ENCODE data around the gene TNFRSF11A.

Gene TNFRSF11A

GRCh38 chr18:62348474-62348873 is 23.4 kb downstream of the TNFRSF11A start:
- peaks cover 22% of the 10 kb centered on the region for H3K27me3 Mint-ChIP-seq
- no peak overlapping the region for H3K27ac Mint-ChIP-seq
- H3K4me1 Mint-ChIP-seq, result peaks cover 12% of the 10 kb centered on the region
- no peaks in the 10 kb centered on the region for H3K9me3 Mint-ChIP-seq
- no peak for DNase-seq
- H3K4me3 Mint-ChIP-seq, result no peak overlapping the region
- no peak for ATAC-seq

GRCh38 chr18:62353170-62353569 is 28.1 kb downstream of the TNFRSF11A start:
- no peaks in the 10 kb centered on the region for H3K9me3 Mint-ChIP-seq
- ATAC-seq (no peak), DNase-seq (no peak)
- no peak overlapping the region for H3K27ac Mint-ChIP-seq
- peaks cover 20% of the 10 kb centered on the region for H3K4me1 Mint-ChIP-seq
- H3K4me3 Mint-ChIP-seq, result no peak overlapping the region
- no peaks in the 10 kb centered on the region for H3K27me3 Mint-ChIP-seq

GRCh38 chr18:62354151-62354550 is 29.0 kb downstream of the TNFRSF11A start:
- no peaks in the 10 kb centered on the region for H3K9me3 Mint-ChIP-seq
- peaks cover 20% of the 10 kb centered on the region for H3K4me1 Mint-ChIP-seq
- no peak overlapping the region for H3K4me3 Mint-ChIP-seq
- no peaks in the 10 kb centered on the region for H3K27me3 Mint-ChIP-seq
- DNase-seq (no peak), ATAC-seq (no peak)
- H3K27ac Mint-ChIP-seq, result no peak overlapping the region

- H3K4me3 Mint-ChIP-seq, result no peak overlapping the region
- H3K4me1 Mint-ChIP-seq, result peaks cover 15% of the 10 kb centered on the region
- no peak for DNase-seq
- no peaks in the 10 kb centered on the region for H3K27me3 Mint-ChIP-seq
- H3K9me3 Mint-ChIP-seq, result no peaks in the 10 kb centered on the region
- peak overlapping the region in 1 of 2 donors; percentile 34 for H3K27ac Mint-ChIP-seq
- ATAC-seq, result peak; percentile 42
These were observed 32.1 kb downstream of the TNFRSF11A start for GRCh38 chr18:62357079-62357719.

GRCh38 chr18:62360805-62361204 is 35.7 kb downstream of the TNFRSF11A start:
- ATAC-seq (no peak), DNase-seq (no peak)
- H3K9me3 Mint-ChIP-seq, result no peaks in the 10 kb centered on the region
- H3K27ac Mint-ChIP-seq, result no peak overlapping the region
- peaks cover 25% of the 10 kb centered on the region for H3K4me1 Mint-ChIP-seq
- H3K4me3 Mint-ChIP-seq, result no peak overlapping the region
- H3K27me3 Mint-ChIP-seq, result no peaks in the 10 kb centered on the region

- Mint-ChIP-seq H3K4me1 (peaks cover 30% of the 10 kb centered on the region), H3K9me3 (no peaks in the 10 kb centered on the region)
These were observed 36.2 kb downstream of the TNFRSF11A start for GRCh38 chr18:62361288-62361687.

GRCh38 chr18:62364558-62364957 is 39.4 kb downstream of the TNFRSF11A start:
- Mint-ChIP-seq H3K4me1 (peaks cover 26% of the 10 kb centered on the region), H3K27ac (no peak overlapping the region), H3K9me3 (no peaks in the 10 kb centered on the region), H3K27me3 (no peaks in the 10 kb centered on the region), H3K4me3 (no peak overlapping the region)
- no peak for DNase-seq
- ATAC-seq, result no peak

More at GRCh38 chr18:62361288-62361687, 36.2 kb downstream of the TNFRSF11A start:
- DNase-seq (no peak), ATAC-seq (no peak)
- no peaks in the 10 kb centered on the region for H3K27me3 Mint-ChIP-seq
- H3K4me3 Mint-ChIP-seq, result no peak overlapping the region
- H3K27ac Mint-ChIP-seq, result no peak overlapping the region

GRCh38 chr18:62365420-62365819 is 40.3 kb downstream of the TNFRSF11A start:
- DNase-seq (no peak), ATAC-seq (peak; percentile 89)
- peak overlapping the region; percentile 77 to 87 for H3K27ac Mint-ChIP-seq
- no peaks in the 10 kb centered on the region for H3K9me3 Mint-ChIP-seq
- H3K27me3 Mint-ChIP-seq, result no peaks in the 10 kb centered on the region
- peak overlapping the region in 1 of 2 donors; percentile 47 for H3K4me3 Mint-ChIP-seq
- peaks cover 29% of the 10 kb centered on the region for H3K4me1 Mint-ChIP-seq

- Mint-ChIP-seq H3K27ac (no peak overlapping the region), H3K27me3 (no peaks in the 10 kb centered on the region), H3K4me1 (peaks cover 43% of the 10 kb centered on the region), H3K4me3 (no peak overlapping the region), H3K9me3 (no peaks in the 10 kb centered on the region)
- ATAC-seq (no peak), DNase-seq (no peak)
These were observed 41.9 kb downstream of the TNFRSF11A start for GRCh38 chr18:62366992-62367391.

- peak overlapping the region in 1 of 2 donors; percentile 9 for H3K27ac Mint-ChIP-seq
- H3K9me3 Mint-ChIP-seq, result no peaks in the 10 kb centered on the region
- H3K4me1 Mint-ChIP-seq, result peaks cover 52% of the 10 kb centered on the region
- ATAC-seq (peak; percentile 59), DNase-seq (no peak)
- no peak overlapping the region for H3K4me3 Mint-ChIP-seq
- H3K27me3 Mint-ChIP-seq, result no peaks in the 10 kb centered on the region
These were observed 43.0 kb downstream of the TNFRSF11A start for GRCh38 chr18:62368100-62368499.

GRCh38 chr18:62369129-62369644 is 44.1 kb downstream of the TNFRSF11A start:
- peak overlapping the region in 1 of 2 donors; percentile 59 for H3K27ac Mint-ChIP-seq
- DNase-seq (no peak), ATAC-seq (no peak)
- no peaks in the 10 kb centered on the region for H3K27me3 Mint-ChIP-seq
- H3K4me3 Mint-ChIP-seq, result no peak overlapping the region
- H3K9me3 Mint-ChIP-seq, result no peaks in the 10 kb centered on the region
- H3K4me1 Mint-ChIP-seq, result peaks cover 59% of the 10 kb centered on the region

- Mint-ChIP-seq H3K4me1 (peaks cover 53% of the 10 kb centered on the region), H3K4me3 (no peak overlapping the region), H3K27me3 (no peaks in the 10 kb centered on the region), H3K9me3 (no peaks in the 10 kb centered on the region), H3K27ac (no peak overlapping the region)
- no peak for ATAC-seq
- no peak for DNase-seq
These were observed 45.3 kb downstream of the TNFRSF11A start for GRCh38 chr18:62370366-62370765.

- H3K4me3 Mint-ChIP-seq, result no peak overlapping the region
These were observed 46.3 kb downstream of the TNFRSF11A start for GRCh38 chr18:62371436-62371835.

GRCh38 chr18:62372156-62372555 is 47.0 kb downstream of the TNFRSF11A start:
- ATAC-seq, result no peak

More at GRCh38 chr18:62371436-62371835, 46.3 kb downstream of the TNFRSF11A start:
- no peaks in the 10 kb centered on the region for H3K9me3 Mint-ChIP-seq
- H3K27me3 Mint-ChIP-seq, result no peaks in the 10 kb centered on the region
- ATAC-seq (no peak), DNase-seq (no peak)
- H3K4me1 Mint-ChIP-seq, result peaks cover 53% of the 10 kb centered on the region
- H3K27ac Mint-ChIP-seq, result no peak overlapping the region

GRCh38 chr18:62372882-62373281 is 47.8 kb downstream of the TNFRSF11A start:
- no peak overlapping the region for H3K27ac Mint-ChIP-seq
- peaks cover 56% of the 10 kb centered on the region for H3K4me1 Mint-ChIP-seq
- H3K9me3 Mint-ChIP-seq, result no peaks in the 10 kb centered on the region
- no peaks in the 10 kb centered on the region for H3K27me3 Mint-ChIP-seq
- ATAC-seq (no peak), DNase-seq (no peak)
- no peak overlapping the region for H3K4me3 Mint-ChIP-seq

More at GRCh38 chr18:62372156-62372555, 47.0 kb downstream of the TNFRSF11A start:
- no peak overlapping the region for H3K4me3 Mint-ChIP-seq
- DNase-seq, result no peak
- no peaks in the 10 kb centered on the region for H3K9me3 Mint-ChIP-seq
- no peaks in the 10 kb centered on the region for H3K27me3 Mint-ChIP-seq
- no peak overlapping the region for H3K27ac Mint-ChIP-seq
- peaks cover 59% of the 10 kb centered on the region for H3K4me1 Mint-ChIP-seq

GRCh38 chr18:62374410-62374965 is 49.4 kb downstream of the TNFRSF11A start:
- no peak for DNase-seq
- Mint-ChIP-seq H3K27me3 (no peaks in the 10 kb centered on the region), H3K4me1 (peaks cover 50% of the 10 kb centered on the region), H3K4me3 (no peak overlapping the region), H3K27ac (peak overlapping the region in 1 of 2 donors; percentile 21), H3K9me3 (no peaks in the 10 kb centered on the region)
- ATAC-seq, result no peak
